GM19463 (cell line): ENCODE results near the gene CACNA1A.

Experiments
- ATAC-seq: cut with Tn5 transposase; IDR thresholded peaks from one replicate; pipeline ENCODE4 v1.9.1; 2021; ENCODE audit warnings: mild to moderate bottlenecking, moderate library complexity; ENCODE audit not compliant: unreplicated experiment

The CACNA1A gene

GRCh38 chr19:13238891-13239534 lies 267.3 kb downstream of the CACNA1A start:
- no peak for ATAC-seq

- no peak for ATAC-seq
Measured at GRCh38 chr19:13234518-13234917, 271.8 kb downstream of the CACNA1A start.

GRCh38 chr19:13231663-13232062 lies 274.6 kb downstream of the CACNA1A start:
- ATAC-seq = no peak

GRCh38 chr19:13229246-13229645 lies 277.0 kb downstream of the CACNA1A start:
- ATAC-seq = no peak

GRCh38 chr19:13228561-13228960 lies 277.7 kb downstream of the CACNA1A start:
- no peak for ATAC-seq

- ATAC-seq = no peak
Measured at GRCh38 chr19:13226983-13227382, 279.3 kb downstream of the CACNA1A start.

- no peak for ATAC-seq
Measured at GRCh38 chr19:13225973-13226865, 280.1 kb downstream of the CACNA1A start.

- no peak for ATAC-seq
Measured at GRCh38 chr19:13225085-13225484, 281.2 kb downstream of the CACNA1A start.

- ATAC-seq = no peak
Measured at GRCh38 chr19:13220847-13221246, 285.4 kb downstream of the CACNA1A start.

GRCh38 chr19:13215572-13216380 lies 290.5 kb downstream of the CACNA1A start:
- ATAC-seq = no peak

GRCh38 chr19:13214036-13214730 lies 292.1 kb downstream of the CACNA1A start:
- ATAC-seq = no peak

GRCh38 chr19:13212759-13213330 lies 293.4 kb downstream of the CACNA1A start:
- no peak for ATAC-seq

- no peak for ATAC-seq
Measured at GRCh38 chr19:13211426-13212308, 294.6 kb downstream of the CACNA1A start.

GRCh38 chr19:13210941-13211340 lies 295.3 kb downstream of the CACNA1A start:
- ATAC-seq = no peak

- no peak for ATAC-seq
Measured at GRCh38 chr19:13210339-13210775, 295.9 kb downstream of the CACNA1A start.

- ATAC-seq = no peak
Measured at GRCh38 chr19:13209484-13210338, 296.6 kb downstream of the CACNA1A start.

- no peak for ATAC-seq
Measured at GRCh38 chr19:13208672-13209483, 297.4 kb downstream of the CACNA1A start.
